ENCODE results near the gene FIGNL2.

The FIGNL2 gene

DNA sequence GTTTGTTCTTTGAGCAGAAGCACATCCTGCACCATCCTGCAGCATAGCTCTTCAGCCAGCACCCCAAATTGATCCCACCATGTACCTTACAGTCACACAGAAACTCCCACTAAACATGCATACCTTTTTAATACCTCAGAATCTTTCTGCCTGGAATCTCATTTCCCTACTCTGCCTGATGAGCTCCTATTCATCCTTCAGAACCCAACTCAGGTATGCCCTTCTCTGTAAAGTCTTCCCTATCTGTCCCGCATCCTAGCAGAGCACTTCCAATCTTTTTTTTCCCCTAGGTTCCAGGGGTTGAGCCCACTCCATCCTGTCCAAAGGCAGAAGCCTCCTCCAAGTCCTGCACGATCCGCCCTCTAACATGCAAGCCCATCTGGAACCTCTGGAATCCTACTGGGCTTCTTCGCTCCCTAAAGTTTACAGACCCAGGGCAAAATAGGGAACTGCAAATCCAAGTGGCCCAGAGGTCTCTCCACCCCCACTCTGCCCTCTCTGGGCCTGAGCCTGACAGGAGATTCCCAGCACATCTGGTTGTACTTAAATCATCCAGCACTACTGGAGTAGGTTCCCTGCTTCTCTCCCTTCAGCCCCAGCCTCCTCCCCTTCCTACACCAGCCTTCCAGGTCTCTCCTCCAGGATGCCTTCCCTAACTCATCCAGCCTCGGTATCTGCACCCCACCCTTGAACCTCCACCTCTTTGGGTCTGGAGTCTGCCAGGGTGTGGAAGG is 4.1 kb upstream of the FIGNL2 start:
- no peak for FAIRE-seq

DNA sequence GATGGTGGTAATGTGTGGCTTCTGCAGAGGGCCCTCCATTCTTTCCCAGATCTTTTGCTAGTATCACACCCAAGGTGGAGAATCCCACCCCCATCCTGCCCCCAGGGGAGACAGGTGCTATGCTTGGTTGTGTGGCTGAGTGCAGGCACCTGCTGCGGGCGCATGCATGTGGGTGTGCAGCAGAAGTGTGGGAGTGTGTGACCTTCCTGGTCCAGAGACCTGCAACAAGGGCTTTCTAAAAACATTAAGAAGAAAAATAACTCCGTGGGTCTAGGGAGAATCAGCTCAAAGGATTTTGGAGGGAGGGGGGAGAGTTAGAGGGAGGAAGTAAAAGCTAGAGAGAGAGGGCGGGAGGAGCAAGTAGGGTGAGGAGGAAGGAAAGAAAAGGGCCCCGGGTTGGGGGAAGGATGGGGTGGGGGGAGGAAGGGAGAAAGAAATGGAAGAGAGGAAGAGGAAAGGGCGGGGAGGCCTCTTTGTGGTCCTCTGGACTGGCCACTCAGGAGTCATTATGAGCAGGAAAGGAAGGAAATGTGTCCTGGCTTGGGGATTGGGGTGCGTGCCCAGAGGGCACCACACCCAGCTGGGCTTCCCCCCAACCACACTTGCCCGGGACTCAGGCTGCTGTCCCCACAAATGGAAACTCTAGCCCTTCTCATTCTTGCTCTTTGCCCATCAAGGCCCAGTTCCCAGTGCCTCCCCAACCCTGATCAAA is 3.1 kb upstream of the FIGNL2 start:
- no peak for FAIRE-seq

DNA sequence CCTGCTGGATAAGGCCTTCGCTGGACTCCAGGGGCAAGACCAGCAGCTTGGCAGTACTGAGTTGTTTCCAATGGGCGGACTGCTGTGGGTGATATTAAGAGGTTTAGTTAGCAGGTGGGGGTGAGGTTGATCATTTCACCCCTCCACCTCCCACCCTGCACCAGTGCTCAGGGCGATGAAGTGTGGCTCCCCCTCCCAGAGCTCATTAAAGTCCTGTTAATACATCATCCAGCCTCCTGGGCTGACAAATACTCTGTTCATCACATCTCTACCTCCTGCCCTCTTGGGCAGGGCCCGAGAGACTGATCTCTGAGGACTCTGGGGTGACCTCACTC is 2.4 kb upstream of the FIGNL2 start:
- FAIRE-seq, result no peak

DNA sequence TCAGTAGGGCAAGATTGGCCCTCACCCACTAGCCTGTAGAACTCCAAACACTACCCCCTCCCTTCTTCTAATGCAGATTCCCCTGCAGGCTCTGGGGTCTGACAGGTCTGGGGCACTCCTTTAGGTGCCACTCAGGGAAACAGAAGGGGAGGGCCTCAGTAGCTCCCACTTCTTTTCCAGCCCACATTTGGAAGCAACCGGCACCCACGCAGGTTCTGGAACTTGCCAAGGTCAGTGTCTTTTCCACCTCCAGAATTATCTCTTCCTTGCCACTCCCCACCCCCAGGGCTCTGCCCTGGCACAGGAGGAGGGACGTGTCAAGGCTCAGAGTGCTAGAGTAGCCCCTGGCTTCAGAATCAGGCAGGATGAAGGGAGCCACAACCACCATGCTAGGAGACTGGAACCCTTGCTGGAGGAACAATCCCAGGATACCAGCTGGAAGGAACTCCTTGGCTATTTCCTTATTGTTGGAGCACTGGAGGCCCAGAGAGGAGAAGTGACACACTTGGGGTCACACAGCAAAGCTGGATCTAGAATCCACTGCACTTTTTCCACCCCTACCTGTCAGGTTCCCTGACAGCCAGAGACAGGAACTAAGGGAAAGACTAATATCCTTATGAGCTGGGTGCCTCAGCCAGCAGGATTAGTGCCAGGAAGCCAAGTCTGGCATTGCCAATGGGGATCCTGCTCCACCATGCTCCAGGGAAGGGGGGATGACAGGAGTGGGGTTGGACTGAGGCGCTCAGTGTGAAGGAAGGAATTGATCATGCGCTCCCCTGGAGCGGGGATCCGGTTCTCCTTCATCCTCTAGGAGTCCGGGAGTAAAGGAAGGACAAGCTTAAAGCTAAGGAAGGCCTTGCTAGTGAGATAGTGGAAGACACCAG is 1.8 kb upstream of the FIGNL2 start:
- no peak for FAIRE-seq

DNA sequence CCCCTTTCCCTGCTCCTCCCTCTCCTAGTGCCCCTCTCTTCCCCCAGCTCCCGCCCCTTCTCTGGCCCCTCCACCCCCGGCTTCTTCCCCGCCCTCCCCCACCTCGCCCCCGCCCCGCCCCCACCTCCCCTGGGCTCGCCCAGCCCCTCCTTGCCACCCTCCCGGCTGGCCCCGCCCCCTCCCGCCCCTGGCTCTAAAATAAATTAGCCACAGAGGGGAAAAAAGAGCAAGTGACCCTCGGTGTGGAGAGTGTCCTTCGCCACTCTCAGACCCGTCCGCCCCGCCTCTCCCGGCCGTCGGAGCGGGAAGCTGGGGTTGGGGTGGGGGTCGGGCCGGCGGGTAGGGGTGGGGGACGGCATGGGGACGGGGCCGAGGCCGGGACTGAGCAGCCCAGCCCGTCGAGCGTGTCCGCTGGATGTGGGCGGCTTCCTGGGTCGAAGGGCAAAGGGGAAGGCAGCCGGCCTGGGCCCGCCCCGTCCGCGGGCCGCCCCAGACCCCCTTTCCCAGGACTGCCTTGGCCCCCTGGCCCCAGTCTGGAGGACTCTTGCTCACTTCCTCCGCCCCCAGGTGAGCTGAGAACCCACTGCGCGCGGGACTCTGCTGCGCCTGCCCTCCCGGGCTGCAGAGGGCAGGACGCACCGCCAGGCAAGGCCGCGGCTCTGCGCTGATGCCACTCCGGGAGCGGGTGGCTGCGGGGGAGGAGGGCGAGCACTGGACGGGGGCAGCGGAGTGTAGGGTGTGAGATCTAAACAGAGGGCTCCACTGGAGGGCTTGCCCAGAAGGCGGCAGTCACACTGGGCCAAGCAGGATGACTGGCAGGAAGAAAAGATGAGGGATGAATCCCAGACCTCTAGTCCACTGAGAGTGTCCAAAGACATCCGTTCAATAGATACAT is 570 bp upstream of the FIGNL2 start:
- FAIRE-seq, result no peak

DNA sequence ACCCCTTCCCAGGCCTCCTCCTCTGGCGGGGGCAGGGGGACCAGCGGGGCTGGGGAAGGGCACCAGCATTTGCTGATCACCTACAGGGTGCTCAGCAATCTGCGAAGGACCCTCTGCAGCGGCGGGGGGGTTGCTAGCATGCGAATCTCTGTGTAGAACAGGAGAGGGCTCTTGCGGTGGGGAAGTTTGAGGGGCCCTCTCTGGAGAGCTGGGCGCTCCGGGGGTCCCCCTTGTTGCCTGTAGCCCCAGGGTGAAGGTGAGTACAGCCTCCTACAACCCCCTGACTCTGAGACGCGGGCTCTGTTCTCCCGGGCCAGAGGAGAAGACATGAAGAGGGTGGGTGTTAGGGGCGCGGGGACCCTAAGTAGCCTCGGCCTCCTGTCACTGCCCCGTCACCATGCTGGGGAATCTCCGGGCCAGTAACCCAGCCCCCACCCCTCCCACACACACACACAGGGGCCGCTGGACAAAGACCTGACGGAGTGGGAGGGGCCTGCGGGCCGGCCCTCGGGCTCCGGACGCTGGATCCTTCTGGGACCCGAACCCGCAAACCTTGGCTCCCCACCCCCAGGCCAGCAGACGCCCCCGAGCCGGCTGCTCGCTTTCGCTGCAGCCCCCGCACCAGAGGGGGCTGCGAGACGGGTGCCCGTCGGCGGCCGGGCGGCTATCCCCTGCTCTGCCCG is 734 bp downstream of the FIGNL2 start:
- FAIRE-seq, result no peak

DNA sequence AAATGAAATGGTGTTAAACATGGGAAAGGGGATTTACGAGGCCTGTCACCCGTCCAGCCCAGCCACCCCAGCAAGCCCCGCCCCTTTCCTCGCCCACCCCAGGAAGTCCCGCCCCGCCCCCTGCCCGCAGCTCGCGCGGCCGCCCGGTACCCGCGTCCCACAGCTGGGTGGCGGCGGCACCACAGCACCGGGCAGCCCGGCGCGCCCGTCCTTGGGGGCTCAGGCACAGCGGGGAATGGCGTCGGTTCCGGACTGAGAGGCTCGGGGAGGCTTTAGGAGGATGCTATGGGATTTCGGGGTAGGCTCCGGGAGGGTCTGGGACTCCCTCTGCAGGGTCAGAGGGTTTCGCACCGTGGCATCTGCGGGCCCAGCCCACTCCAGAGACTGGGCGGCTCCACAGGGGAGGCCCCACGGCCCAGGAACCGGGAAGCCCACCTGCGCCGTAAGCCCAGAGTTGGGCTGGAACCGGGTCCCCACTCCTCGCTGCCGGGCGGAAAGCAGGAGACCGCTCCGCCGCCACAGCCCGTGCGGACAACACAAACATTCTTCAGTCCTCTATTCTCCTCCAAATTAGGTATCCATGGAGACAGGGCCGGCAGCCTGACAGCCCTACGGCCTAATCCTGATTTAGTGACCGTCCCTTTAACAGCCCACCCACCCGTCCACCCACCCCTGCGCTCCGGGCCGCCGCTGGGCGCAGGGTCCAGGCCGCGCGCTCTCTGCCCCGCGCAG is 1.4 kb downstream of the FIGNL2 start:
- FAIRE-seq, result no peak

DNA sequence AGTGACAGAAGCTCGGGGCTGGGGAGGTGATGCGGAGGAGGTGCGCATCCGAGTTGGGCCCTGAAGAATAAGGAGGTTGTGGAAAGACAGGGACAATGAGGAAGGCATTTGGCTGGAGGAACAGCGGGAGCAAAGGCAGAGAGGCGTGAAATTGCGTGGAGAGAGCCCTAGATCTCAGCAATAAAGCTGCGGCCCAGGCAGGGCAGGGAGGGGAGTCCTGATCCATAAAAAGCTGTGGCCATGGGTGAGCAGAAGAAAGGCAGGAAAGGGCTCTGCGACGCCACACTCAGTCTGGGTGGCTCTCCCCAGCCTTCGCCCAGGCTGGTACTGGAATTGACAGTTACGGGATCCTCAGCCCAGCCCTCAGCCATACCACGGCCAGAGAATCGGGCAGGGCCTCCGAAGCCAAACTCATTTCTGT is 2.2 kb downstream of the FIGNL2 start:
- FAIRE-seq, result no peak

DNA sequence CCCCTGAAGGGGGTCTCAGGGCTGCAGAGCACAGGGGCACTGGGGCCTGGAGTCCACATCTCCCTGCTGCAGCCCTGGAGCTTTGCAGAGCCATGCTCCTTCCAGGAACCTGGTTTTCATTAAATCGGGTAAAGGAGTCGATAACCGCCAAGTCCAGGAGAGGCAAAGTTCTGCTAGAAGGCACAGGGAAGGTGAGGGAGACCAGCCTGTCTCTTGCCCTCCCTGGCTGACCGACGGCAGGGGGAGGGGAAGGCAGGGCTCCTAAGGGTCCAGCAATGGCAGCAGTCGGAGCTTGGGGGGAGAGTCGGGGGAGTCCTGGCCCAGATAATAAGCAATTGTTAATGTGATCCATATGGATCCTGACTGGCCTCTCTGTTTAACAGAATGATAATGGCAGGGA is 3.0 kb downstream of the FIGNL2 start:
- no peak for FAIRE-seq

DNA sequence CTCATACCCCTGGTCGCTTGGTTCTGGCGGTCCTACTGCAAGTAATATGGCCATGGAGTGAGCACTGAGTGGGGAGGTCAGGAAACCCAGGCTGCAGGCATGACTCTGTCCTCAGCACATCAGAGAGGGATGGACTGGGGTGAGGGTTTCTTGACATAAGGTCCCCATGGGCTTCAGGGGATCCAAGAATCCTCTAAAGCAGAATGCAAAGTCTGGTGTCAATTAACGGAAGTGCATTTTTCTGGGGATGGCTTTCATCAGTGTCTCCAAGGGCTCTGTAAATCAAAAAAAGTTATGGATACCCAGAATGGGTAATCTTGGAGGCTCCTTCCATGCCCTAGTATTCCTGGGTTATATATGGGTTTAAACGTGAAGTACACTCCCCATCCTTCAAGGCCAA is 3.7 kb downstream of the FIGNL2 start:
- no peak for FAIRE-seq

DNA sequence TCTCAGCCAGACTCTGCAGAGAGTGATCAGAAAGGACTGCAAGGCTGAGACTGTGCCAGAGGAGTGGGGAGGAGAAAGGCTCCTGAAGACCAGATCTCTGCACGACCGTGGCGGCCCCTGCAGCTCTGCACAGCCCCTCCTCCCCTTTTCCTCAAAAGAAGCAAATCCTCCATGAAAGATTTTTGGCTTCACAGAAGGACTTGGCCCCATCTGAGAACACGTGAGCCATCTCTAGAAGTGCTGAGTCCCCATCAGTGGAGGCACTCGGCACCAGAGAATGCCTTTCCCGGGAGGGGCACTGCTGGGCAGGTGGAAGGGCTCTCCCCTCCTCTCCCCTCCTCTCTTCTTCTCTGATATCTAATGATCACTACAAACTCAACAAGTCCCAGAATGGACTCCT is 6.8 kb downstream of the FIGNL2 start:
- no peak for FAIRE-seq

DNA sequence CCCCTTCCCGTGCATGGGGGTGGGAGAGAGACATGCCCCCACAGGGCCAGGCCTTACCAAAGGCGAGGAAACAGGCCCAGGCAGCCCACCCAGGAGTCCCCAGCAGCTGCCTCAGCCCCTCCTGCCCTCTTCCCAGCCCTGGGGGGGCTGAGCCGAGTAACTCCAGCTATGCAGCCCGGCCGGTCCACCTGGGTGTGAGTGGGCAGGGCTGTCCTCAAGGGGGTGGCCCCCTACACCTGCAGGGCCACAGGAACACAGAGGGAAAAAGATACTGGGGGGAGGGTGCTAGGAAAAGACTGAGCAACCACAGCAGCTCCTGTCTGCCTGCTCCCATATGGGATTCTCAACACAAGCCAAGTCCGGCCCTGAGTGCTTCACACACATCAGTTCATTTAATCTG is 7.6 kb downstream of the FIGNL2 start:
- no peak for FAIRE-seq

DNA sequence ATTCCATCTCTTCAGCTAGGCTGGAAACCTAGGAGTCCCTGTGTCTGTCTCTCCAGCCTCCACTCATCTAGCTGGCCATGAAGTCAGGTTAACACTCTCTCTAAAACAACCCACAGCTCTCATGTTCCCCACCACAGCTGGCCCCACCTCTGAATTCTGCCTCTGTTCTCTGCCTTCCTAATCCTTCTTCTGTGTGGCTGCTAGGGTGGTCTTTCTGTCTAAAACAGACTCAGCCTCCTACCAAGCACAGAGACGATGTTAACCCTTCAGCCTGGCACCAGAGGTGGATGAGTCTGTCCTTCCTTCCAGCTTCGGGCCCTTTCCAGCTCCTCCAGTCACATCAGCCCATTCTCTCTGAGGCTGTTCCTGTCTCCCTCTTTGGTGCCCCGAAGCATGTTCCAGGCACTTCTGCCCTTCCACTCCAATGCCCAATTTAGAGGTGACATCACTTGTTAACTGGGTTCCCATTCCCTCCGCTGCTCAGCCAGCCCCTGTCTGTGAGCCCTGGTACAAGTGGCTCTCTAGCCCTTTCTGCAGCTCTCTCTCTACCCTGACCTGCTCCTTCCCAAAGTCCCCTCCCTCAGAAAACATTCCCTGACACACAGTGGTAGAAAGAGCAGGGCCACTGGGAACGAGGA is 9.1 kb downstream of the FIGNL2 start:
- no peak for FAIRE-seq

DNA sequence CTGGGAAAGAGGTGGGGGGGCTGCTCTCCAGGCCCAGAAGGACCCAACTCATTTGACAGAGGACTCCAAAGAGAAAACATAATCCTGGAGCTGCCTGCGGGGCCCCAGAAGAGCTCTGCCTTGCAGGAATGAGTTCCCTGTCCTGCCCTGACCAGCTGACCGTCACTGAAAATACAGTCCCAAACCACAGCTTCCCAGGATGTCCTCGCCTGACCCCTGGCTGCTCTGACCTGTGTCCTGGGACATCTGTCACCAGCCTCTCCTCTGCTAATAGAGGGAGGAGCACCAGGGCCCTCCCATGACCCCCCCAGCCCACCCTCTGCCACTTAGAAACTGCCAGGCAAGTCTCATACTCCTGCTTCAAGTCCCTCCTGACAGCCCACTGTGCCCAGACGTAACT is 9.8 kb downstream of the FIGNL2 start:
- no peak for FAIRE-seq

DNA sequence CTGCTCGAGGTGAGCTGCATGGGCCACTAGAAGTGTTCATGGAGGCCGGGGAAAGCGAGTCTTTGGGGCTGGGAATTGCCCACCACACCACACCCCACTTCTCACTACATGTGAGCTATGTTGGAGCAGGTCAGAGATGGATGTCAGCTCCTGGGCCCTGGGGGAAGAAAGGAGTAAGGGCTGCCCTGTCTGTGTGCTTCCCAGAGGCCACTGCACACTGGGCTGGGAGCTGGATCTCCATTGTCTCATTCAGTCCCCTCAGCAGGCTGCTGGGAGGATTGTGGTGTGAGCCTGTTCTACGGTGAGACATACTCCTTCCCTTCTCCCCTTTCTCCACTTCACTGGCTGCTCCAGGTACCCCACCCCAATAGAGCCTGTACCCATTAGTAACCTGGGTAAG is 10.5 kb downstream of the FIGNL2 start:
- no peak for FAIRE-seq

DNA sequence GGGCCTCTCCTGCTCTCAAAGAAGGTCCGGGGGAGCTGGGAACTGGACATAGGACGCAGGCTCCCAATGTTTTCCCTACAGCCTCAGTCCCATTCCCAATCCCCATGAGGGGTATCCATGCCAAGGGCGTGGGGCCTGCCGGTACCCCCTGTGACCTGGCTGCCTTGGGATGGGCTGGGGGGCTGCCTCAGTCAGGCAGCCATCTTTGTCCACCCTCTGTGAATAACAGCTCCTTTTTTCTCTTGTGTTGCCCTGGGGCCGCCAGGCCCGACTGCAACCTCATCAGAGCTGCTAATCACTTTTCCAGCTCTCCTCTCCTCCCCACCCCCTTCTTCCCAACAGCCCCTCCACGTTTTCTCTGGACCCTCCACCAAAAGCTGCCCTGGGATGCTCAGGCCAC is 11.2 kb downstream of the FIGNL2 start:
- FAIRE-seq, result no peak

DNA sequence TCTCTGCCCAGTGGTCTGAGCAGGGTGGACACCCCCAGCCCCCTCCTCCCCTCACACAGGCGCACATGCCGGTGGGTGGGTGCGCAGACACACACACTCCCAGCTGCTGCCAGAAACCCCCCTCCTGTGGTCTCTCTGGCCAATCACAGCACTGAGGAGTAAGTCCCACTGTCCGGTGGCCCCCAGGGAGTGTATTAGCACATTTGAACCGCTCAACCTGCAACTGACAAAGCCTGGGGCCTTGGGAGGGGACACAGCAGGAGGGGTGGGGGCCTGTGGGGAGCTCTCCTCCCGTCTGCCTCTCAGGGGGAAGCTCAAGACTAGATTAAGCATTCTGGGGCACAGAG is 11.7 kb downstream of the FIGNL2 start:
- no peak for FAIRE-seq

DNA sequence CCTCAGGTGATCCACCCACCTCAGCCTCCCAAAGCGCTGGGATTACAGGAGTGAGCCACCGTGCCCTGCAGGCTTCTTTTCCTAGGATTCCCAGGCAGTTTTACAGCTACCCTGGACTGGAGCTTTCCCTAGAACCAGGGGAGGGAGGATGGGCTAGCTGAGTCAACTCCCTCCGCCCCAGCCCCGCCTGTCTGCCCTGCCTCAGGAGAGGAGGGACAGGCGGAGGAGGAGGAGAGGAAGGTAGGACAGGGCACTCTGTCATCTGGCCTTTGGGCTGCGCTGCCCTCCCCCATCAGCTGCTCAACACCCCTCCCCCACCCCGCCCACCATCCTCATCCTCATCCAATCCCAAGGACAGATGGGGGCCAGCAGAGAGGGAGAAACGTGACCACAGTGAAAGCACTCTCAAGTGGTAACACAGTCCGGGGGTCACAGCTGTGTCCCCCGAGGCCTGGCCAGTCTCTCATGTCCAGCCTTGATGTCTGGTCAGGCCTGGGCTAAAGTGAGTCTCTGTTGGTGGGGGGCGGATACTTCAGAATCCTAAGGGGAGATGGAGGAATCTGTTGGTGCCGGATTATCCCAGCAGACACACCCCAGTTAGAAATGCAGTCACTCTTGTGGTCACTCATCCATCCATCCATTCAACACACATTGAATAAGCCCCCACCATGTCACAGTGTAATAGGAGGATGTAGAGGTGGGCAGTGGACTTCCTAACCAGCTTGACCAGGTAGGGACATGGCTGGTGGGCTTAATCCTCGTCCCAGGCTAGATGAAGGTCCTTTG is 12.3 kb downstream of the FIGNL2 start:
- no peak for FAIRE-seq

DNA sequence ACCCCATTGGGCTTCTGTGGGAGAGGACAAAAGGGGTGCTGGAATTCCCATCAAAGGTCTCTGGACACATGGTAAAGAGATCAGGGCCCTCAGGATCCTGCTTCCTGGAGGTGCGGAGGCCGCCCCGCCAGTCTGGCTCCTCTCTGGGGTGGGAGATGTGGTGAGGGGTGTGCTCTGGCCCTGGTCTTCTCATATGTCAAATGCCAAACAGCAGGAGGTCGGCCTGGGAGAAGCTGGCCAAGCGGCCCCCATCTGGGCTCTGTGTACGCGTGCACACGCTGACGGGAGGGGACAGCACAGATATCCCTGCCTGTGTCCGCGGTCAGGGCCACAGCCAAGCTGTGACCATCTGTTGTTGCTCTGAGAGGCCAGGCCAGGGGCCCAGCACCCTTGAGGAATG is 14.1 kb downstream of the FIGNL2 start:
- no peak for FAIRE-seq

Measured in TTC549 (cell line).